ENCODE results near the gene SLC38A11. TPM values are rescaled to one million over a fixed set of nuclear protein-coding genes. Genes with fewer than 3 reads are reported as not detected.
"Not testable (repeated sequence)": the region's sequence is repeated elsewhere in the genome, so short reads cannot be mapped to it uniquely, and the experiment has no call there.

The SLC38A11 gene
- total RNA-seq, 3 donors from 2014 or later: not detected

DNA sequence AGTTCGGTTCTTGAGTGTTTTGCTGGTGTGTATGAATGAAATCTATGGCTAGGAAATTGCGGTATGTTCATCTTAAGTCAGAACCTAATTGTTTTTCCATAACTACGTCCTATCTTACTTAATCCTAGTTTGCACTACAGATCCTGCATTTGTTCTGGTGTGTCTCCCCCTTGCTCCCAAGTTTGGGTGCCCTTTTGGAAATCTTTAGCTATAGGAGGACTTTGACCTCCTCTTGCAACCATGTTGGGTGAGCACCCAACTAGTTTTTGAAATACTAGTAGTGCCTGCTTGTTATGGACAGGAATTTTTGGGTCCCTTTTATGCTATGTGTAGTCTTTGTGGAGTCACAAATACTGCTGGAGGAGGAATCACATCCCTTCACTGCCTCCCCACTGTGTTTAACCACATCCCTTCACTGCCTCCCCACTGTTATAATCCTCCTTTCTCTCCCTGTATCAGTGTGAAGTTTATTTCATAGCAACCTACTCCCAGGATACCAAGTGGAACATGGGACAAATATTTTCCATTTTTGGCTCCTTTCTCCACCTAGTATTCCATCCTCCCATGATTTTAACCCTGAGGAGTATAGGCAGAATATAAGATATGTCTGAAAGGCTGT lies 87.4 kb downstream of the SLC38A11 start:
- H3K36me3 Mint-ChIP-seq (ENCODE audit: insufficient read depth): no peaks in the 10 kb centered on the region
- H3K4me1 Mint-ChIP-seq (ENCODE audit: low read depth): no peaks in the 10 kb centered on the region
- peaks cover 2% of the 10 kb centered on the region for H3K27me3 Mint-ChIP-seq (ENCODE audit: low read depth)
- no peak overlapping the region for H3K4me3 Mint-ChIP-seq
- no peaks in the 10 kb centered on the region for H3K9me3 Mint-ChIP-seq
- DNase-seq: no peak
- ATAC-seq: no peak

DNA sequence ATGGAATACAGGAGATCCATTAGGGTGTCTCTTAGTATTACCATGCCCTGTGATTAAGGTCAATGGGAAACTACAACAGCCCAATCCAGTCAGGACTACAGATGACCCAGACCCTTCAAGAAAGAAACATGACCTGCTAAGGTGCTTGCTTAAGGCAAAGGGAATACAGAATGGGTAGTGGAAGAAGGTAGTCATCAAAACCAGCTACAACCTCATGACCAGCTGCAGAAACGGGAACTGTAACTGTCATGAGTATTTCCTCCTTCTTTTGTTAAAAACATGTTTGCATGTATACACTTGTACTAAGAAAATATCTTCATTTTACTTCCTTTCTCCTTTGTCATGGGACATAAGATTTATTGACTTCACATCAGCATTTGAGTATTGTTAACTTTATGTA lies 88.9 kb downstream of the SLC38A11 start:
- H3K9me3 Mint-ChIP-seq; H3K27me3 Mint-ChIP-seq (ENCODE audit: low read depth); DNase-seq; H3K4me3 Mint-ChIP-seq; ATAC-seq; H3K4me1 Mint-ChIP-seq (ENCODE audit: low read depth); H3K36me3 Mint-ChIP-seq (ENCODE audit: insufficient read depth): not testable (repeated sequence)

DNA sequence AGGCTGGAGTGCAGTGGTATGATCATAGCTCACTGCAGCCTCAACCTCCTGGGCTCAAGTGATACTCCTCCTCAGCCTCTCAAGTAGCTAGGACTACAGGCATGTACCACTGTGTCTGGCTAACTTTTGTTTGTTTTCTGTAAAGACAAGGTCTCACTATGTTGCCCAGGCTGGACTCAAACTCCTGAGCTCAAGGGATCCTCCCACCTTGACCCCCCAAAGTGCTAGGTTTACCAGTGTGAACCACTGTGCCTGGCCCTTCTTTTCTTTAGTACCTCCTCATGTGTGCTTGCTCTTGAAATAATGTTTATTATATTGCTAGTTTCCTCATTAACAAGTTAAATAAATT lies 94.7 kb downstream of the SLC38A11 start:
- H3K27me3 Mint-ChIP-seq (ENCODE audit: low read depth): no peaks in the 10 kb centered on the region
- no peaks in the 10 kb centered on the region for H3K9me3 Mint-ChIP-seq
- DNase-seq (no peak), ATAC-seq (no peak)
- H3K4me1 Mint-ChIP-seq (ENCODE audit: low read depth): no peaks in the 10 kb centered on the region
- H3K4me3 Mint-ChIP-seq: no peak overlapping the region
- H3K36me3 Mint-ChIP-seq (ENCODE audit: insufficient read depth): no peaks in the 10 kb centered on the region

DNA sequence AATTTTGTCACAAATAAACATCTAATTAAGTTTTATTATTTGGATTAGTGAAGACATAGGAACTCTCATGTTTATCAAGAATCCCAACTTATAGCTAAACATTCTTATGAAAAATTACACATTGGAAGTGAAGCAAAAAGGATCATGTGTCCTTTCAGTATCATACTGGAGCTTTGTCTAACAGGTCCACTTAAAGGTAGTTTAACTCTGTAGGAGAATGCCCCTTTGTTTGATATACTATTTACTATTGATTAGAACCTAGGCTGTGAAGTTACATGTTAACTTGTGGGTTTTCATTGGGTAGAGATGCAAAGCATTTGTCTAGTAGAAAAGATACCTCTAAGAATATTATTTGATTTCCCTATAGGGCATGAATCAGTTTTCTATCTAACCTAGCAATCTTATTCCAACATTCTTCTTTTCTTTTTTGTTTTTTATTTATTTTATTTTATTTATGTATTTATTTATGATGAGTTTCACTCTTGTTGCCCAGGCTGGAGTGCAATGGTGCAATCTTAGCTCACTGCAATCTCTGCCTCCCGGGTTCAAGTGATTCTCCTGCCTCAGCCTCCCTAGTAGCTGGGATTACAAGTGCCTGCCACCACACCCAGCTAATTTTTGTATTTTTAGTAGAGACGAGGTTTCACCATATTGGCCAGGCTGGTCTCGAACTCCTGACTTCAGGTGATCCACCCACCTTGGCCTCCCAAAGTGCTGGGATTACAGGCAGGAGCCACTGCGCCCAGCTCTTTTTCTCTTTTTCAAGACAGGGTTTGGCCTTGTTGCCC lies 95.2 kb downstream of the SLC38A11 start:
- not testable (repeated sequence) for DNase-seq; H3K4me3 Mint-ChIP-seq; H3K27me3 Mint-ChIP-seq (ENCODE audit: low read depth); H3K9me3 Mint-ChIP-seq; H3K4me1 Mint-ChIP-seq (ENCODE audit: low read depth); H3K36me3 Mint-ChIP-seq (ENCODE audit: insufficient read depth); ATAC-seq

DNA sequence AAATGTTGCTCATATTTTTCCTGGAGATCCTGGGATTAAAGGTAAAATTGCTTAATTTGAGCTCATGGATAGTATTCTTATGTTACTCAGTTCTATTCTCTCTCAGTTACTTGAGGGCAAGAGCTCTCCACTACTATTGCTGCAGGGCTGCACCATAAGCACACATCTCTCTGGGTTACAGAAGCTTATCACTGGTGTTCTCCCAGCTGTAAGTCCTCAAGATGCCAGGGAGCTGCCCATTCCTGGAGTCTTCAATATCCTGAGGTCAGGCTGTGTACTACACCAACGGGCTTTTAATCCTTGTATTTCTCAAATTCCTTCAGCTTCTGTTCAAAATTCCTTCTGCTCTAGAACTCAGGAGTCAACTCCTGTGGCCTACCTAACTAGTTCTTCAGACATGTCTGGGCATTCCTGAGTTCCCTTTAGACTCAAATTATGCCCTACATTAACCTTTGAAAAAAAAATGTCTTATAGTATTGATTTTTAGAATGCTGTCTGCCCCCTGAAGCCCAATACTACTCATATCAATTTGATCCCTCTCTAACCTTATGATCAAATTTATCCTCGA lies 96.0 kb downstream of the SLC38A11 start:
- Mint-ChIP-seq H3K4me1 (ENCODE audit: low read depth) (no peaks in the 10 kb centered on the region), H3K36me3 (ENCODE audit: insufficient read depth) (no peaks in the 10 kb centered on the region), H3K9me3 (no peaks in the 10 kb centered on the region), H3K27me3 (ENCODE audit: low read depth) (no peaks in the 10 kb centered on the region), H3K4me3 (no peak overlapping the region)
- ATAC-seq (no peak), DNase-seq (no peak)

DNA sequence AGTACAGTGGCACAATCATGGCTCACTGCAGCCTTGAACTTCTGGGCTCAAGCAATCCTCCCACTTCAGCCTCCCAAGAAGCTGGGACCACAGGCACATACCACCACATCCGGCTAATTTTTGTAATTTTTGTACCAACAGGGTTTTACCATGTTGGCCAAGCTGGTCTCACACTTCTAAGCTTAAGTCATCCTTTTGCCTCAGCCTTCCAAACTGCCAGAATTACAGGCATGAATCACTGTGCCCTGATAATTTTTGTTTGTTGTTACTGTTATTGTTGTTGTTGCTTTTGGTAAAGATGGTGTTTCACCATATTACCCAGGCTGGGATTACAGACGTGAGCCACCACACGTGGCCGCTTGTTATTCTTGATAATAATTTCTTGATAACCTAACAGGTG lies 103.2 kb downstream of the SLC38A11 start:
- Mint-ChIP-seq H3K27me3 (ENCODE audit: low read depth) (peaks cover 3% of the 10 kb centered on the region), H3K4me1 (ENCODE audit: low read depth) (peaks cover 2% of the 10 kb centered on the region), H3K9me3 (no peaks in the 10 kb centered on the region), H3K36me3 (ENCODE audit: insufficient read depth) (no peaks in the 10 kb centered on the region), H3K4me3 (no peak overlapping the region)
- DNase-seq: no peak
- ATAC-seq: no peak

DNA sequence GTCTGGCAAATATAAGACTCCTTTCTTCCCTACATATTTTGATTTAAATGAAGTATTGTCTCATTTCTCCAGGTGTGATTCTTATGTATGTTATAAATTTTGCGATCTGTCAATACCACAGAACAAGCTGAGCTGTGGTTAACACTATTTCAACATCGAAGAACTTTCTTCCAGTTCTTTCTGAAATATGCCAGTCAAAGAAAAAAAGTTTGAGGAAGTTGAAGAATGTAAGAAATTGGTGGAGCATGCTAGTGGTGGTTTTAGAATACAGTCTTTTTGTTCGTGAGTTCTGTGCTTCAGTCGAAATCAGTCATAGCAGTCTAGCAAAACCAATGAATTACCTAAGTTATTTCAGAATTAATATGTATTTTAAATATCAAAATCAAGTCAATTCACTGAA lies 105.1 kb downstream of the SLC38A11 start:
- Mint-ChIP-seq H3K27me3 (ENCODE audit: low read depth) (peaks cover 3% of the 10 kb centered on the region), H3K4me3 (no peak overlapping the region), H3K9me3 (no peaks in the 10 kb centered on the region), H3K36me3 (ENCODE audit: insufficient read depth) (no peaks in the 10 kb centered on the region), H3K4me1 (ENCODE audit: low read depth) (peaks cover 2% of the 10 kb centered on the region)
- ATAC-seq (no peak), DNase-seq (no peak)

DNA sequence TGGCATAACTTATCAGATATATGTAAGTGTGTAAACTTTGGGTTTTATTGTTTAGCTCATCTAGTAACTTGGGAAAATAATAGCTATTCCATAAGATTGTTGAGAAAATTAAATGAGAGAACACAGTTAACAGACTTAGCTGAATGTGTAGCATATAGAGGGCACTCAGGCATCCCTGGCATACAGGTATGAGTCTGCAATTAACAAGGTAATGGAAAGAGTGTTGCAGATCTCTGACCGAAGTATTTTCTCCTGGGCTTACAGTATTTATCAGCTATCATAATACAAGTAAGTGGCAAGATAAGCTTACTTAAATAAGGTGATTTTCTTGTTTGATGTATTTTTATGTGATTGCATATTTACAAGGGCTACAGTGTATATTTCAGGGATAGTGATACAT lies 105.8 kb downstream of the SLC38A11 start:
- Mint-ChIP-seq H3K4me3 (no peak overlapping the region), H3K4me1 (ENCODE audit: low read depth) (peaks cover 2% of the 10 kb centered on the region), H3K9me3 (no peaks in the 10 kb centered on the region), H3K27me3 (ENCODE audit: low read depth) (peaks cover 8% of the 10 kb centered on the region), H3K36me3 (ENCODE audit: insufficient read depth) (no peaks in the 10 kb centered on the region)
- no peak for ATAC-seq
- no peak for DNase-seq

GRCh38 chr2:164847981-164848741 lies 107.2 kb downstream of the SLC38A11 start:
- H3K4me3 Mint-ChIP-seq: no peak overlapping the region
- H3K4me1 Mint-ChIP-seq (ENCODE audit: low read depth): peaks cover 2% of the 10 kb centered on the region
- no peaks in the 10 kb centered on the region for H3K9me3 Mint-ChIP-seq
- no peaks in the 10 kb centered on the region for H3K36me3 Mint-ChIP-seq (ENCODE audit: insufficient read depth)
- DNase-seq: no peak
- H3K27me3 Mint-ChIP-seq (ENCODE audit: low read depth): peaks cover 15% of the 10 kb centered on the region
- no peak for ATAC-seq

DNA sequence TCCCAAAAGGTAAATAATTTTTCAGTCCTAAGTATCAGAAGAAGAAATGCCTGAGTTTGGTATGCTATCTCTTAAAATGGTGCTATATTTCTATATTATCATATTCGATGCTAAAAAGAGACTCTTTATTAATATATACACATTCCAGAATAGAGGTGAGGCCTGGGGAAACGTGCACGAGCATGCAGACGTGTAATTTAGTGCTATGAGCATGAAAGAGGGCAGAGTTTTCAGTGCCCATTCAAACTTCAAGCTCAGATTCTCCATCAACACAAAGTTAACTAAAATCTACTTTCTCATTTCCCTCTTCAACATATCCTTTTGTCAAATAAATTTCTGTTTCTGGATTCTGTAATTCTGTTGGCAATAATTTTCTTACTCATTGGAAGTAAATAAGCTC lies 108.0 kb downstream of the SLC38A11 start:
- ATAC-seq (no peak), DNase-seq (no peak)
- H3K27me3 Mint-ChIP-seq (ENCODE audit: low read depth): peaks cover 12% of the 10 kb centered on the region
- H3K4me3 Mint-ChIP-seq: no peak overlapping the region
- no peaks in the 10 kb centered on the region for H3K36me3 Mint-ChIP-seq (ENCODE audit: insufficient read depth)
- H3K4me1 Mint-ChIP-seq (ENCODE audit: low read depth): peaks cover 3% of the 10 kb centered on the region
- H3K9me3 Mint-ChIP-seq: no peaks in the 10 kb centered on the region

GRCh38 chr2:164846276-164846675 lies 109.0 kb downstream of the SLC38A11 start:
- H3K9me3 Mint-ChIP-seq: no peaks in the 10 kb centered on the region
- no peak for ATAC-seq
- peaks cover 17% of the 10 kb centered on the region for H3K27me3 Mint-ChIP-seq (ENCODE audit: low read depth)
- no peak overlapping the region for H3K4me3 Mint-ChIP-seq
- no peak for DNase-seq
- peaks cover 6% of the 10 kb centered on the region for H3K4me1 Mint-ChIP-seq (ENCODE audit: low read depth)
- H3K36me3 Mint-ChIP-seq (ENCODE audit: insufficient read depth): no peaks in the 10 kb centered on the region

Other genes starting within 250 kb of the SLC38A11 start
- 1 to 10 TPM in 2 of 3 donors, under 1 TPM in 1; 0.55 to 2.3 (median 1.3) TPM for gene COBLL1, start 113.7 kb downstream of the SLC38A11 start, total RNA-seq
- not detected for gene SCN3A, start 248.5 kb upstream of the SLC38A11 start, total RNA-seq